ENCODE results near the gene BCL3.
A peak's percentile ranks its signal among the peaks of the same experiment; 100 is the strongest.
"Not testable (repeated sequence)": the region's sequence is repeated elsewhere in the genome, so short reads cannot be mapped to it uniquely, and the experiment has no call there.

BCL3 gene

GRCh38 chr19:44712864-44713515 lies 35.5 kb upstream of the BCL3 start:
- Histone ChIP-seq H3K36me3 (replicated peaks) (no peaks in the 10 kb centered on the region), H3K4me1 (no peaks in the 10 kb centered on the region), H3K4me3 (no peak overlapping the region), H3K27me3 (ENCODE audit: low read depth) (no peaks in the 10 kb centered on the region), H3K9me3 (peaks cover 9% of the 10 kb centered on the region)
- peak; percentile 28 to 32 for DNase-seq (ENCODE audit: low spot score in 2 of 2)
- in situ Hi-C loops (cut with MboI; ENCODE audit: low sequenced_read_pairs): no loop called here

- no peak overlapping the region for H3K4me3 ChIP-seq
- H3K9me3 ChIP-seq: peaks cover 9% of the 10 kb centered on the region
- in situ Hi-C loops (cut with MboI; ENCODE audit: low sequenced_read_pairs): no loop called here
Measured at GRCh38 chr19:44714597-44715169, 33.8 kb upstream of the BCL3 start.

GRCh38 chr19:44717603-44718002 lies 30.9 kb upstream of the BCL3 start:
- H3K36me3 ChIP-seq (replicated peaks): no peaks in the 10 kb centered on the region
- in situ Hi-C loops (cut with MboI; ENCODE audit: low sequenced_read_pairs): no loop called here
- no peak overlapping the region for H3K4me3 ChIP-seq
- no peak for DNase-seq (ENCODE audit: low spot score in 2 of 2)
- no peaks in the 10 kb centered on the region for H3K27me3 ChIP-seq (ENCODE audit: low read depth)
- H3K4me1 ChIP-seq: peaks cover 11% of the 10 kb centered on the region
- H3K9me3 ChIP-seq: peaks cover 9% of the 10 kb centered on the region

More at GRCh38 chr19:44714597-44715169, 33.8 kb upstream of the BCL3 start:
- DNase-seq (ENCODE audit: low spot score in 2 of 2): no peak
- Histone ChIP-seq H3K4me1 (peaks cover 11% of the 10 kb centered on the region), H3K27me3 (ENCODE audit: low read depth) (no peaks in the 10 kb centered on the region), H3K36me3 (replicated peaks) (no peaks in the 10 kb centered on the region)

- DNase-seq (ENCODE audit: low spot score in 2 of 2): peak; percentile 86 to 92
- H3K4me3 ChIP-seq: peak overlapping the region; percentile 22
- in situ Hi-C loops (cut with MboI; ENCODE audit: low sequenced_read_pairs): no loop called here
Measured at GRCh38 chr19:44718441-44719261, 29.9 kb upstream of the BCL3 start.

GRCh38 chr19:44719262-44719701 lies 29.2 kb upstream of the BCL3 start:
- in situ Hi-C loops (cut with MboI; ENCODE audit: low sequenced_read_pairs): no loop called here
- H3K4me1 ChIP-seq: peaks cover 11% of the 10 kb centered on the region
- H3K9me3 ChIP-seq: peaks cover 9% of the 10 kb centered on the region
- DNase-seq (ENCODE audit: low spot score in 2 of 2): no peak
- no peak overlapping the region for H3K4me3 ChIP-seq
- H3K27me3 ChIP-seq (ENCODE audit: low read depth): no peaks in the 10 kb centered on the region
- H3K36me3 ChIP-seq (replicated peaks): no peaks in the 10 kb centered on the region

More at GRCh38 chr19:44718441-44719261, 29.9 kb upstream of the BCL3 start:
- Histone ChIP-seq H3K36me3 (replicated peaks) (no peaks in the 10 kb centered on the region), H3K4me1 (peaks cover 11% of the 10 kb centered on the region), H3K9me3 (peaks cover 9% of the 10 kb centered on the region), H3K27me3 (ENCODE audit: low read depth) (no peaks in the 10 kb centered on the region)

GRCh38 chr19:44720396-44720795 lies 28.1 kb upstream of the BCL3 start:
- not testable (repeated sequence) for H3K27me3 ChIP-seq (ENCODE audit: low read depth); H3K4me3 ChIP-seq; DNase-seq (ENCODE audit: low spot score in 2 of 2); H3K9me3 ChIP-seq; H3K36me3 ChIP-seq (replicated peaks)
- H3K4me1 ChIP-seq: peaks cover 11% of the 10 kb centered on the region
- in situ Hi-C loops (cut with MboI; ENCODE audit: low sequenced_read_pairs): loop anchor here (5.0 to 10.0 kb wide), 2 partner anchors 52 to 124 kb away; partner anchors contain the start of gene NECTIN2

GRCh38 chr19:44720945-44721344 lies 27.6 kb upstream of the BCL3 start:
- H3K4me1 ChIP-seq: peaks cover 11% of the 10 kb centered on the region
- no peak overlapping the region for H3K4me3 ChIP-seq
- H3K9me3 ChIP-seq: no peaks in the 10 kb centered on the region
- no peak for DNase-seq (ENCODE audit: low spot score in 2 of 2)
- no peaks in the 10 kb centered on the region for H3K36me3 ChIP-seq (replicated peaks)
- H3K27me3 ChIP-seq (ENCODE audit: low read depth): no peaks in the 10 kb centered on the region
- in situ Hi-C loops (cut with MboI; ENCODE audit: low sequenced_read_pairs): loop anchor here (5.0 to 10.0 kb wide), 2 partner anchors 51 to 124 kb away; partner anchors contain the start of gene NECTIN2

- H3K9me3 ChIP-seq; H3K27me3 ChIP-seq (ENCODE audit: low read depth); H3K4me3 ChIP-seq; DNase-seq (ENCODE audit: low spot score in 2 of 2); H3K36me3 ChIP-seq (replicated peaks): not testable (repeated sequence)
- in situ Hi-C loops (cut with MboI; ENCODE audit: low sequenced_read_pairs): loop anchor here (5.0 to 10.0 kb wide), 2 partner anchors 51 to 123 kb away; partner anchors contain the start of gene NECTIN2
- H3K4me1 ChIP-seq: peaks cover 11% of the 10 kb centered on the region
Measured at GRCh38 chr19:44721369-44721768, 27.1 kb upstream of the BCL3 start.

GRCh38 chr19:44722131-44723121 lies 26.1 kb upstream of the BCL3 start:
- in situ Hi-C loops (cut with MboI; ENCODE audit: low sequenced_read_pairs): loop anchor here (5.0 to 10.0 kb wide), 2 partner anchors 50 to 122 kb away; partner anchors contain the start of gene NECTIN2
- no peak for DNase-seq (ENCODE audit: low spot score in 2 of 2)

GRCh38 chr19:44723299-44723951 lies 25.1 kb upstream of the BCL3 start:
- in situ Hi-C loops (cut with MboI; ENCODE audit: low sequenced_read_pairs): loop anchor here (5.0 to 10.0 kb wide), 2 partner anchors 49 to 121 kb away; partner anchors contain the start of gene NECTIN2
- DNase-seq (ENCODE audit: low spot score in 2 of 2): no peak
- no peaks in the 10 kb centered on the region for H3K36me3 ChIP-seq (replicated peaks)
- no peak overlapping the region for H3K4me3 ChIP-seq
- H3K9me3 ChIP-seq: no peaks in the 10 kb centered on the region
- H3K27me3 ChIP-seq (ENCODE audit: low read depth): no peaks in the 10 kb centered on the region
- peaks cover 8% of the 10 kb centered on the region for H3K4me1 ChIP-seq

More at GRCh38 chr19:44722131-44723121, 26.1 kb upstream of the BCL3 start:
- Histone ChIP-seq H3K27me3 (ENCODE audit: low read depth) (no peaks in the 10 kb centered on the region), H3K4me1 (peaks cover 11% of the 10 kb centered on the region), H3K4me3 (no peak overlapping the region), H3K9me3 (no peaks in the 10 kb centered on the region), H3K36me3 (replicated peaks) (no peaks in the 10 kb centered on the region)

- in situ Hi-C loops (cut with MboI; ENCODE audit: low sequenced_read_pairs): loop anchor here (5.0 to 10.0 kb wide), 2 partner anchors 48 to 121 kb away; partner anchors contain the start of gene NECTIN2
Measured at GRCh38 chr19:44723952-44724319, 24.6 kb upstream of the BCL3 start.

GRCh38 chr19:44725251-44725650 lies 23.3 kb upstream of the BCL3 start:
- in situ Hi-C loops (cut with MboI; ENCODE audit: low sequenced_read_pairs): loop anchor here (10.0 kb wide), 1 partner anchor 120 kb away; the partner anchor contains the start of gene NECTIN2
- H3K4me3 ChIP-seq: no peak overlapping the region
- no peak for DNase-seq (ENCODE audit: low spot score in 2 of 2)
- H3K9me3 ChIP-seq: no peaks in the 10 kb centered on the region
- H3K27me3 ChIP-seq (ENCODE audit: low read depth): no peaks in the 10 kb centered on the region
- H3K36me3 ChIP-seq (replicated peaks): no peaks in the 10 kb centered on the region
- no peaks in the 10 kb centered on the region for H3K4me1 ChIP-seq

More at GRCh38 chr19:44723952-44724319, 24.6 kb upstream of the BCL3 start:
- peaks cover 4% of the 10 kb centered on the region for H3K4me1 ChIP-seq
- no peaks in the 10 kb centered on the region for H3K9me3 ChIP-seq
- no peaks in the 10 kb centered on the region for H3K27me3 ChIP-seq (ENCODE audit: low read depth)
- no peaks in the 10 kb centered on the region for H3K36me3 ChIP-seq (replicated peaks)
- H3K4me3 ChIP-seq: no peak overlapping the region
- DNase-seq (ENCODE audit: low spot score in 2 of 2): peak; percentile 61 to 86
